ENCODE measurements around the gene QARS1. TPM values are rescaled to one million over a fixed set of nuclear protein-coding genes. Genes with fewer than 3 reads are reported as not detected.

QARS1 gene
- total and polyA plus RNA-seq, 2 donors (not counting 1 experiment from before 2014, with no cell fraction given) = 282 to 426 TPM

DNA sequence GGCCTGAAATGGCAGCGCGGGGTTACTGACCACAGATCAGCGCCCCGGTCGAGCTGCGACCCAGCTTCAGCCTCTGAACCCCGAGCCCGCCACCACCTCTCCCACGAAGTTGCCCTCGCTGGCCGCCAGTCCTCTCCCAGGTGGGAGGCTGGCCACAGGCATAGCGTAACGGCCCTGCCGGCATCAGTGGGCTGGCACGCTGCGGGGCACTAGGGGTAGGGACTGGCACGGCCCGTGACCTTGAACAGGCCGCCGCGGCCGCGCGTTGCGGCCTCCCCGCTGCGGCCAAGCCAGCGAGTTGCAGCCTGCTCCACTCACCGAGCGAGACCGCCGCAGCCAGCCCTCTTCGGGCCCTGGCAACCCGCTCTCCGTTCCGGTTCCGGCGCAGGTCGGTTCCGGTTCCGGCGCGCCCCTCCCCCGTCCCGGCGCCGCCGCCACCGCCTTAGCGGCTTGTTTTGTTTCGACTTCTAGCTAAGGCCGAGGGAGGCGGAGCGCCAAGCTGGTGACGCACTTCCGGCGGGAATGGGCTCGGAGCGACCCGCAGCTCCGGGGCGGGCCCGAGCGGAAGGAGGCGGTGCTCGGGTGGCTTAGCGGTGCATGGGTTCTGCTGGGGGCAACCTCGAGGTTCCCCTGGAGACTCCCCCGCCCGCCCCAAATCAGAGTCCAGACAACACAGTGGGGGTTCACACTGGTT is 16.0 kb upstream of the QARS1 start, which contains the start of gene USP19:
USP19 (minus strand) TSS at position 386 of the 694 bp plus-strand sequence. CDS start 1,678 bp downstream, outside the sequence.
- ATAC-seq (ENCODE audit: low read depth) (peak; percentile 95), DNase-seq (peak; percentile 97)
- TF ChIP-seq EZH2 (IDR thresholded peaks at IDR 0.05; ENCODE audit: borderline replicate concordance, insufficient read depth, low read depth, low read length, poor library complexity, severe bottlenecking) = no peak
- TF ChIP-seq, protein P1, sequence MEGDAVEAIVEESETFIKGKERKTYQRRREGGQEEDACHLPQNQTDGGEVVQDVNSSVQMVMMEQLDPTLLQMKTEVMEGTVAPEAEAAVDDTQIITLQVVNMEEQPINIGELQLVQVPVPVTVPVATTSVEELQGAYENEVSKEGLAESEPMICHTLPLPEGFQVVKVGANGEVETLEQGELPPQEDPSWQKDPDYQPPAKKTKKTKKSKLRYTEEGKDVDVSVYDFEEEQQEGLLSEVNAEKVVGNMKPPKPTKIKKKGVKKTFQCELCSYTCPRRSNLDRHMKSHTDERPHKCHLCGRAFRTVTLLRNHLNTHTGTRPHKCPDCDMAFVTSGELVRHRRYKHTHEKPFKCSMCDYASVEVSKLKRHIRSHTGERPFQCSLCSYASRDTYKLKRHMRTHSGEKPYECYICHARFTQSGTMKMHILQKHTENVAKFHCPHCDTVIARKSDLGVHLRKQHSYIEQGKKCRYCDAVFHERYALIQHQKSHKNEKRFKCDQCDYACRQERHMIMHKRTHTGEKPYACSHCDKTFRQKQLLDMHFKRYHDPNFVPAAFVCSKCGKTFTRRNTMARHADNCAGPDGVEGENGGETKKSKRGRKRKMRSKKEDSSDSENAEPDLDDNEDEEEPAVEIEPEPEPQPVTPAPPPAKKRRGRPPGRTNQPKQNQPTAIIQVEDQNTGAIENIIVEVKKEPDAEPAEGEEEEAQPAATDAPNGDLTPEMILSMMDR (IDR thresholded peaks at IDR 0.05) = no peak
- peak within 1 kb of the TSS; percentile 89 for H3K27ac Mint-ChIP-seq
- Histone ChIP-seq H3K79me2 (ENCODE audit: control insufficient read depth, insufficient read depth, low read length) (peaks cover 34% of the 10 kb centered on the region), H3K4me1 (ENCODE audit: control insufficient read depth in 2 of 2, insufficient read depth in 2 of 2, low read length in 2 of 2) (peaks cover 12 to 21% of the 10 kb centered on the region in 2 donors), H3K4me2 (replicated peaks; ENCODE audit: low read depth, low read length, poor library complexity, severe bottlenecking) (peak within 1 kb of the TSS; percentile 88), H3K36me3 (replicated peaks in 1 of 2; ENCODE audit: control extremely low read depth in 1 of 2, control insufficient read depth in 1 of 2, extremely low read depth in 1 of 2, insufficient read depth in 2 of 2, low read length in 1 of 2) (peaks cover 0 to 35% of the 10 kb centered on the region in 2 experiments), H3K27me3 (replicated peaks in 1 of 4; ENCODE audit: control extremely low read depth in 1 of 4, control insufficient read depth in 3 of 4, insufficient read depth in 4 of 4, low read length in 3 of 4) (no peaks in the 10 kb centered on the region), H2AFZ (ENCODE audit: insufficient read depth, low read depth, low read length, poor library complexity, severe bottlenecking) (peak within 1 kb of the TSS; percentile 88), H4K20me1 (ENCODE audit: control insufficient read depth, insufficient read depth, low read length, poor library complexity, severe bottlenecking) (peaks cover 7% of the 10 kb centered on the region), H3K9me3 (ENCODE audit: control extremely low read depth in 1 of 3, control insufficient read depth in 2 of 3, insufficient read depth in 1 of 3, low read length in 2 of 3) (peaks cover 0 to 5% (median 0%) of the 10 kb centered on the region in 3 donors), H3K4me3 (ENCODE audit: control extremely low read depth in 1 of 5, extremely low read depth in 1 of 5, insufficient read depth in 1 of 5, low read depth in 2 of 5, low read length in 4 of 5) (peak within 1 kb of the TSS; percentile 67 to 85 (median 74)), H3K27ac (ENCODE audit: low read length in 2 of 2) (peak within 1 kb of the TSS; percentile 82 to 92), H3K9ac (ENCODE audit: low read length) (peak within 1 kb of the TSS; percentile 90)
- H3K4me3 Mint-ChIP-seq = peak within 1 kb of the TSS; percentile 88
- intact Hi-C loops (cut with micrococcal nuclease) = loop anchor here (1.0 to 5.0 kb wide), 5 partner anchors 16 to 552 kb away; partner anchors contain the start of genes APEH, CCDC71, QARS1 and QRICH1
- under 1% methylated on average over 70 of the region's 70 CpGs for WGBS (ENCODE audit: insufficient coverage)
- no peaks in the 10 kb centered on the region for H3K9me3 Mint-ChIP-seq (ENCODE audit: insufficient read depth)
- no peaks in the 10 kb centered on the region for H3K27me3 Mint-ChIP-seq
- ChIA-PET POLR2A (interaction anchor here (0.5 to 2.6 kb wide), 14 partner anchors 9 to 1221 kb away, joined by 3 to 32 read pairs (median 4); partner anchors contain the start of genes CCDC71, DALRD3, KLHDC8B and NDUFAF3), CTCF (interaction anchor here (0.6 to 1.8 kb wide), 6 partner anchors 19 to 133 kb away, joined by 3 to 14 read pairs (median 5); partner anchors contain the start of genes CCDC71, QRICH1 and WDR6)
- H3K4me1 Mint-ChIP-seq = peaks cover 15% of the 10 kb centered on the region

Measured in B cell (primary cell).